ENCODE data around the gene FARS2.

DNA sequence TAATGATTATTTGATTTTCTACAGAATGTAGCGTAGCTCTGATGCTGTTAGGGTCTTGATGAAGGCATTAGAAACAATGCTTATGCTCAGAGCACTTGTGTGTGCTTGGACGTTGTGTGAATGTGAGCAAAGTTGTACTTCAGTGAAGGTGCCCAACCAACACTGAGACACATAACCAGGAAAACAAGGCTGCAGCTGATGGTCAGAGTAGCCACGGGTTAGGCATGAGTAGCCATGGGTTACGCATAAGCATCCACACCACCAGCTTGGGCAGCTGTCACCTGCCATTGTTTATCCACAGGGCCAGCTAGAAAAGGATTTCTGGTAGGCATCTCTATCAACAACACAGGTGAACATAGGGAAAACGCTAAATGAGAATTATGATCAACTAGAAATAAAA lies 418.8 kb downstream of the FARS2 start:
- TF ChIP-seq, protein P1, sequence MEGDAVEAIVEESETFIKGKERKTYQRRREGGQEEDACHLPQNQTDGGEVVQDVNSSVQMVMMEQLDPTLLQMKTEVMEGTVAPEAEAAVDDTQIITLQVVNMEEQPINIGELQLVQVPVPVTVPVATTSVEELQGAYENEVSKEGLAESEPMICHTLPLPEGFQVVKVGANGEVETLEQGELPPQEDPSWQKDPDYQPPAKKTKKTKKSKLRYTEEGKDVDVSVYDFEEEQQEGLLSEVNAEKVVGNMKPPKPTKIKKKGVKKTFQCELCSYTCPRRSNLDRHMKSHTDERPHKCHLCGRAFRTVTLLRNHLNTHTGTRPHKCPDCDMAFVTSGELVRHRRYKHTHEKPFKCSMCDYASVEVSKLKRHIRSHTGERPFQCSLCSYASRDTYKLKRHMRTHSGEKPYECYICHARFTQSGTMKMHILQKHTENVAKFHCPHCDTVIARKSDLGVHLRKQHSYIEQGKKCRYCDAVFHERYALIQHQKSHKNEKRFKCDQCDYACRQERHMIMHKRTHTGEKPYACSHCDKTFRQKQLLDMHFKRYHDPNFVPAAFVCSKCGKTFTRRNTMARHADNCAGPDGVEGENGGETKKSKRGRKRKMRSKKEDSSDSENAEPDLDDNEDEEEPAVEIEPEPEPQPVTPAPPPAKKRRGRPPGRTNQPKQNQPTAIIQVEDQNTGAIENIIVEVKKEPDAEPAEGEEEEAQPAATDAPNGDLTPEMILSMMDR (IDR thresholded peaks at IDR 0.05; ENCODE audit: borderline replicate concordance, extremely low read depth, low read length, poor library complexity, severe bottlenecking) = no peak
- TF ChIP-seq EZH2 (IDR thresholded peaks at IDR 0.05; ENCODE audit: borderline replicate concordance, low read depth, low read length, severe bottlenecking) = no peak
